ENCODE measurements around the gene WDR90. TPM values are rescaled to one million over a fixed set of nuclear protein-coding genes. Genes with fewer than 3 reads are reported as not detected.
A peak's percentile ranks its signal among the peaks of the same experiment; 100 is the strongest.

The WDR90 gene
- polyA plus RNA-seq, 2 of the 4 experiments (the other 2 are of a cell fraction): 6.5 to 30.7 TPM

GRCh38 chr16:635573-636205 is 13.5 kb upstream of the WDR90 start:
- peak overlapping the region; percentile 83 to 91 for H3K27ac ChIP-seq
- ChIA-PET CTCF (interaction anchor here (1.0 to 2.7 kb wide), 11 partner anchors 8 to 57 kb away, joined by 3 to 12 read pairs (median 4); partner anchors contain the start of gene RHOT2), POLR2A (interaction anchor here (1.0 to 1.6 kb wide), 7 partner anchors 8 to 48 kb away, joined by 3 to 11 read pairs (median 4); partner anchors contain the start of gene RAB40C)
- peak; percentile 1 to 32; a peak in 5 of 6 replicates for ATAC-seq
- H3K4me1 ChIP-seq: peaks cover 26% of the 10 kb centered on the region
- no peak for TF ChIP-seq RAD21 (conservative IDR thresholded peaks at IDR 0.05 in 1 of 2, IDR thresholded peaks at IDR 0.05 in 1 of 2)
- no peak for TF ChIP-seq ZFP36 (IDR thresholded peaks at IDR 0.05; ENCODE audit: borderline replicate concordance, partially characterized antibody)
- no peak for TF ChIP-seq HMGXB4 (CRISPR knock-in tag; IDR thresholded peaks at IDR 0.05; ENCODE audit: borderline replicate concordance)
- TF ChIP-seq, protein P1, sequence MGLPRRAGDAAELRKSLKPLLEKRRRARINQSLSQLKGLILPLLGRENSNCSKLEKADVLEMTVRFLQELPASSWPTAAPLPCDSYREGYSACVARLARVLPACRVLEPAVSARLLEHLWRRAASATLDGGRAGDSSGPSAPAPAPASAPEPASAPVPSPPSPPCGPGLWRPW (IDR thresholded peaks at IDR 0.05): no peak
- TF ChIP-seq HOXB5 (CRISPR knock-in tag; IDR thresholded peaks at IDR 0.05): no peak
- peak; percentile 88; the same call in 1 of the 2 replicates for TF ChIP-seq PHF8 (IDR thresholded peaks at IDR 0.05; ENCODE audit: borderline replicate concordance, low read depth)
- no peak for TF ChIP-seq BCL3 (IDR thresholded peaks at IDR 0.05)
- TF ChIP-seq CHD4 (IDR thresholded peaks at IDR 0.05; ENCODE audit: borderline replicate concordance): no peak
- TF ChIP-seq BHLHE40 (IDR thresholded peaks at IDR 0.05; ENCODE audit: low read depth, low read length): no peak
- no peak for TF ChIP-seq JUNB (IDR thresholded peaks at IDR 0.05)
- TF ChIP-seq ZC3H11A (IDR thresholded peaks at IDR 0.05): no peak
- no peak for TF ChIP-seq HOXB13 (CRISPR knock-in tag; IDR thresholded peaks at IDR 0.05; ENCODE audit: low read depth)
- TF ChIP-seq E2F6 (IDR thresholded peaks at IDR 0.05; ENCODE audit: borderline replicate concordance, low read depth): no peak
- 0 out of 2 replicates have a peak, but pooled peaks have one; percentile 39 for TF ChIP-seq RNF2 (IDR thresholded peaks at IDR 0.05; ENCODE audit: borderline replicate concordance, low read depth)
- TF ChIP-seq POLR2AphosphoS2 (conservative IDR thresholded peaks at IDR 0.05; ENCODE audit: low read length): no peak
- TF ChIP-seq TFCP2L1 (CRISPR knock-in tag; IDR thresholded peaks at IDR 0.05): 0 out of 2 replicates have a peak, but pooled peaks have one; percentile 14
- no peak for TF ChIP-seq FOXS1 (CRISPR knock-in tag; IDR thresholded peaks at IDR 0.05)
- H3K4me3 ChIP-seq: peak overlapping the region; percentile 78
- no peak for DNase-seq (ENCODE audit: low read depth in 1 of 2, low spot score in 1 of 2)
- H3K9me3 ChIP-seq: no peaks in the 10 kb centered on the region
- no peak for FAIRE-seq
- 0% methylated on average over 9 of the region's 55 CpGs for WGBS (ENCODE audit: missing lambda C conversion rate)
- H3K4me2 ChIP-seq: peak overlapping the region; percentile 78

DNA sequence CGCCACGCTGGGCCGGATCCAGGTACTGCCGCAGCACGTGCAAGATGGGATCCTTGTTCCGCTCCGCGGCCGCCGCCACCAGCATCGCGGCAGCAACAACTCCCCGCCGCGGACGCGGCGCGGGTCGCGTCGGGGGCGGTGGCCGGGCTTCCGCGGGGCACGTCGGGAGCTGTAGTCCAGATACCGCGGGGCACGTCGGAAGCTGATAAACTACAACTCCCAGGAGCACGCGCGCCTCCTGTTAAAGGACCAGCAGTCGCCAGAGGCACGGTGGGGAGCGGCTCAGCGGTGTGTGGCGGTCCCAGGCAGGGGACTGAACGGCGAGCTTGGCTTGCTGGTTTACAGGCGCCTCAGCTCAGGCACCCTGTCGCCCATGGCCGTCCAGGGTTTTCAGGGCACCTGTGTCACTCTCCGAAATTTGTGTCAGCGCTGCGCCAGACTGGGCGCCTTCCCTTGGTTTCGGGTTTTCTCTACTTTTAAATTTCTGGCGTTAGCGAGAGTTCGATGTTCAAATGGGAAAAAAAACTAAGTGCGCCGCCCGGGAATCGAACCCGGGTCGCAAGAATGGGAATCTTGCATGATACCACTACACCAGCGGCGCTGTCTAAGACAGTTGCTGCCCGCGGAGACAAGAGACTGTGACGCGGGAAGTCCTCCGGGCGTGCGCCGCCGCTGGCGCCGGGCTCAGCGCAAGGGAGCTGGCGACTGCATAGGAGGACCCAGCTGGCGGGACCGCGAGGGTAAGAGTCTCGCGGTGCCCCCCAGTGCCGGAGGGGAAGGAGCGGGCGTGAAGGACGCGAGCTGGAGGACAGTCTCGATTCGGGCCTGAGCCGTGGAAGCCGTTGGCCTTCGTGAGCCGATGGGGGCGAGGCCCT is 12.7 kb upstream of the WDR90 start, which contains the start of gene METTL26:
TSS of gene METTL26 (minus strand) at position 100 of the 875 bp plus-strand sequence. CDS start at position 85, 15 bp downstream.
- under 1% methylated on average over 27 of the region's 91 CpGs for WGBS (ENCODE audit: missing lambda C conversion rate)
- peak within 1 kb of the TSS; percentile 83 to 91 for H3K27ac ChIP-seq
- peak within 1 kb of the TSS; percentile 78 for H3K4me3 ChIP-seq
- peaks cover 25% of the 10 kb centered on the region for H3K4me1 ChIP-seq
- H3K4me2 ChIP-seq: peak within 1 kb of the TSS; percentile 78
- no peaks in the 10 kb centered on the region for H3K9me3 ChIP-seq
- peak; percentile 81 to 92 for ATAC-seq
- FAIRE-seq: peak; percentile 59
- ChIA-PET POLR2A (interaction anchor here (1.0 to 1.6 kb wide), 7 partner anchors 9 to 49 kb away, joined by 3 to 11 read pairs (median 4); partner anchors contain the start of gene RAB40C), CTCF (interaction anchor here (1.0 to 2.7 kb wide), 10 partner anchors 9 to 57 kb away, joined by 3 to 12 read pairs (median 5); partner anchors contain the start of gene RHOT2)
- peak; percentile 92 to 96 for DNase-seq (ENCODE audit: low read depth in 1 of 2, low spot score in 1 of 2)
- TF ChIP-seq E2F6 (IDR thresholded peaks at IDR 0.05; ENCODE audit: borderline replicate concordance, low read depth) (peak; percentile 70), RAD21 (conservative IDR thresholded peaks at IDR 0.05 in 1 of 2, IDR thresholded peaks at IDR 0.05 in 1 of 2) (peak in 1 of 2 experiments; percentile 26; a peak in 2 of 5 replicates), CEBPB (IDR thresholded peaks at IDR 0.05) (peak in 1 of 2 experiments; percentile 37; a peak in 1 of 4 replicates), RARB (CRISPR knock-in tag; IDR thresholded peaks at IDR 0.05) (no peak), ESRRA (IDR thresholded peaks at IDR 0.05; ENCODE audit: borderline replicate concordance, low read length) (0 out of 2 replicates have a peak, but pooled peaks have one; percentile 39), SREBF2 (IDR thresholded peaks at IDR 0.05) (peak; percentile 95), BHLHE40 (IDR thresholded peaks at IDR 0.05; ENCODE audit: low read depth, low read length) (peak; percentile 58; the same call in 1 of the 2 replicates)
- TF ChIP-seq, protein P2, sequence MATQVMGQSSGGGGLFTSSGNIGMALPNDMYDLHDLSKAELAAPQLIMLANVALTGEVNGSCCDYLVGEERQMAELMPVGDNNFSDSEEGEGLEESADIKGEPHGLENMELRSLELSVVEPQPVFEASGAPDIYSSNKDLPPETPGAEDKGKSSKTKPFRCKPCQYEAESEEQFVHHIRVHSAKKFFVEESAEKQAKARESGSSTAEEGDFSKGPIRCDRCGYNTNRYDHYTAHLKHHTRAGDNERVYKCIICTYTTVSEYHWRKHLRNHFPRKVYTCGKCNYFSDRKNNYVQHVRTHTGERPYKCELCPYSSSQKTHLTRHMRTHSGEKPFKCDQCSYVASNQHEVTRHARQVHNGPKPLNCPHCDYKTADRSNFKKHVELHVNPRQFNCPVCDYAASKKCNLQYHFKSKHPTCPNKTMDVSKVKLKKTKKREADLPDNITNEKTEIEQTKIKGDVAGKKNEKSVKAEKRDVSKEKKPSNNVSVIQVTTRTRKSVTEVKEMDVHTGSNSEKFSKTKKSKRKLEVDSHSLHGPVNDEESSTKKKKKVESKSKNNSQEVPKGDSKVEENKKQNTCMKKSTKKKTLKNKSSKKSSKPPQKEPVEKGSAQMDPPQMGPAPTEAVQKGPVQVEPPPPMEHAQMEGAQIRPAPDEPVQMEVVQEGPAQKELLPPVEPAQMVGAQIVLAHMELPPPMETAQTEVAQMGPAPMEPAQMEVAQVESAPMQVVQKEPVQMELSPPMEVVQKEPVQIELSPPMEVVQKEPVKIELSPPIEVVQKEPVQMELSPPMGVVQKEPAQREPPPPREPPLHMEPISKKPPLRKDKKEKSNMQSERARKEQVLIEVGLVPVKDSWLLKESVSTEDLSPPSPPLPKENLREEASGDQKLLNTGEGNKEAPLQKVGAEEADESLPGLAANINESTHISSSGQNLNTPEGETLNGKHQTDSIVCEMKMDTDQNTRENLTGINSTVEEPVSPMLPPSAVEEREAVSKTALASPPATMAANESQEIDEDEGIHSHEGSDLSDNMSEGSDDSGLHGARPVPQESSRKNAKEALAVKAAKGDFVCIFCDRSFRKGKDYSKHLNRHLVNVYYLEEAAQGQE (IDR thresholded peaks at IDR 0.05): peak; percentile 54
